ENCODE measurements around the gene TMEM52.

GRCh38 chr1:1948783-1949182 is 29.7 kb upstream of the TMEM52 start:
- no peak for TF ChIP-seq ZNF341 (tag by site-specific recombination; IDR thresholded peaks at IDR 0.05; ENCODE audit: low read depth)
- TF ChIP-seq CTCF (tag by site-specific recombination; IDR thresholded peaks at IDR 0.05): no peak
- TF ChIP-seq YY1 (tag by site-specific recombination; IDR thresholded peaks at IDR 0.05): no peak
- no peak for TF ChIP-seq ZBTB49 (tag by site-specific recombination; IDR thresholded peaks at IDR 0.05; ENCODE audit: low read depth)
- no peak for TF ChIP-seq ZNF777 (tag by site-specific recombination; IDR thresholded peaks at IDR 0.05; ENCODE audit: borderline replicate concordance)
- no peak for TF ChIP-seq KLF9 (tag by site-specific recombination; IDR thresholded peaks at IDR 0.05; ENCODE audit: low read depth)
- no peak for TF ChIP-seq KLF7 (tag by site-specific recombination; IDR thresholded peaks at IDR 0.05; ENCODE audit: borderline replicate concordance)
